HG03571 (cell line): ENCODE measurements around the gene ATP9B.

Source experiments
- ATAC-seq: cut with Tn5 transposase; IDR thresholded peaks from one replicate; pipeline ENCODE4 v1.9.1; 2021; ENCODE audit not compliant: unreplicated experiment

Gene ATP9B

DNA sequence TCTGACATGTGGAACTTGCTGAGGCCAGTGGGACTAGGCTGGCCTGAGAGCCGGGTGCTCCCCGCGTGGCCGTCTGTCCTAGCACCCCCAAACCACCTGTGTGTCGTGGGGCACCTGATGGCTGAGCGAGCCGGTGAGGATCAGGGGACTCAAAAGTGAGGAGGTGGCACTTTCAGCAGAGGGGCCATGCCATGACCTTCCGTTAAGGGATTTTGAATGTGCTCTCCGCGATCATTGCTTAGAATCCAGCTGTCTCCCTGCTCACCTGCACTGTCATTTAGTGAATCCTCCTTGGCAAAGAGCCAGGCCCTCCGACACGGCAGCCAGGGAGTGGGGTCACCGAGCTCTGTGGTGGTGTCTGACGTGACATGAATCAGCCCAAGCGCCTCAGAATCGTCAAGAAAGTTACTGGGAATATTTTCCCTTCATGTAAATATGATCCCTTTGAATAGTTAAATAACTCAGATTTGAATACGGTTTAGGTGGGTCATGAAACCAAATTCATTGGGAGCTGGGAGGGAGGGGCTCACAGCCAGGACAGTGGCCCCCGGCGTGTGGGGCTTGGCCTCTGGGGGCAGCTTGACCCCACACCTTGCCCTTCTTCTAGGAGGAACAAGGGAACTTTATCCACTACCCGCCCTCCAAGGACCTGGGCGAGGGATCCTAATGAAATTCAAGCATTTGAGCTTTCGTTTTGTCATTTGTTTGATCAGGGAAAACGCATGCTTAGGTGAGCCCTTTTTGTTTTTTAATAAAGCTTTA, 336.0 kb downstream of the ATP9B start:
- ATAC-seq = no peak

- ATAC-seq = peak; percentile 72
These were observed 336.8 kb downstream of the ATP9B start for GRCh38 chr18:79405781-79406575.

DNA sequence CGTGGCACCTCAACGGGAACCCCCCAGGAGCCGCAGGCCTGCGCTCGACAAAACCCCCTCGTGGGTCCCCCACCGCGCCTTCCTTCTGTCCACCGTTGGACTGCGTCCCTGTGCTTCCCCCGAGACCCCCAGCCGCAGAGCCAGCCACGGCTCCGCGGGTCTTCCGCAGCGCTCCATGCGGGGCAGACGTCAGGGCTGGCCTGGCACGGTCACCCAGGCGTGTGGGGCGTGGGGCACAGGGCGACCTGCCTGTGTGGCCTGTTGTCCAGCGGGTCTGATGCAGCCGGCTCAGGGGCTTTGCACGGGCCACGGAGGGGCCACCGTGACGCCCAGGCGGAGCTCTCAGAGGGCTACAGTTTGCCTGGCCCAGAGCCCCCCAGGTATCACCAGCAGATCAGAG, 337.5 kb downstream of the ATP9B start:
- ATAC-seq = no peak

DNA sequence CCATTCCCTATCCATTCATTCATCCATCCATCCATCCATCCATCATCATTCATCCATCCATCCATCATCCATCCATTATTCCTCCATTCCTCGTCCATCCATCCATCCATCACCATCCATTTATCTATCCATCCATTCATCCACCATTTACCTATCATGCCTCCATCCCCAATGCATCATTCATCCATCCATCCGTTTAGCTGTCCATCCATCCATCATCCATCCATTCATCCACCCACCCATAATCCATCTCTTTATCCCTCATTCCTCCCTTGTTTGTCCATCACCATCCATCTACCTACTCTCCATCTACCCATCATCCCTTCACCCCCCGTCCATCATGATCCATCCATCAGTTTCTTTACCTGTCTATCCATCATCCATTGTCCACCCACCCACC, 340.1 kb downstream of the ATP9B start:
- ATAC-seq = no peak

GRCh38 chr18:79410171-79410641, 341.0 kb downstream of the ATP9B start:
- ATAC-seq = no peak

DNA sequence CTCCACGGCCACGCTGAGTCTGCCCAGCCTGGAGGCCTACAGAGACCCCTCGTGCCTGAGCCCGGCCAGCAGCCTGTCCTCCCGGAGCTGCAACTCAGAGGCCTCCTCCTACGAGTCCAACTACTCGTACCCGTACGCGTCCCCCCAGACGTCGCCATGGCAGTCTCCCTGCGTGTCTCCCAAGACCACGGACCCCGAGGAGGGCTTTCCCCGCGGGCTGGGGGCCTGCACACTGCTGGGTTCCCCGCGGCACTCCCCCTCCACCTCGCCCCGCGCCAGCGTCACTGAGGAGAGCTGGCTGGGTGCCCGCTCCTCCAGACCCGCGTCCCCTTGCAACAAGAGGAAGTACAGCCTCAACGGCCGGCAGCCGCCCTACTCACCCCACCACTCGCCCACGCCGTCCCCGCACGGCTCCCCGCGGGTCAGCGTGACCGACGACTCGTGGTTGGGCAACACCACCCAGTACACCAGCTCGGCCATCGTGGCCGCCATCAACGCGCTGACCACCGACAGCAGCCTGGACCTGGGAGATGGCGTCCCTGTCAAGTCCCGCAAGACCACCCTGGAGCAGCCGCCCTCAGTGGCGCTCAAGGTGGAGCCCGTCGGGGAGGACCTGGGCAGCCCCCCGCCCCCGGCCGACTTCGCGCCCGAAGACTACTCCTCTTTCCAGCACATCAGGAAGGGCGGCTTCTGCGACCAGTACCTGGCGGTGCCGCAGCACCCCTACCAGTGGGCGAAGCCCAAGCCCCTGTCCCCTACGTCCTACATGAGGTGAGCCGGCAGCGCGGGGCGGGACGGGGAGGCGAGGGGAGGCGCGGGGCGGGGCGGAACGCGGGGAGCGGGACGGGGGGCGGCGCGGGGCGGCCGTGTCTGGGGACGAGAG, 341.8 kb downstream of the ATP9B start:
- no peak for ATAC-seq

DNA sequence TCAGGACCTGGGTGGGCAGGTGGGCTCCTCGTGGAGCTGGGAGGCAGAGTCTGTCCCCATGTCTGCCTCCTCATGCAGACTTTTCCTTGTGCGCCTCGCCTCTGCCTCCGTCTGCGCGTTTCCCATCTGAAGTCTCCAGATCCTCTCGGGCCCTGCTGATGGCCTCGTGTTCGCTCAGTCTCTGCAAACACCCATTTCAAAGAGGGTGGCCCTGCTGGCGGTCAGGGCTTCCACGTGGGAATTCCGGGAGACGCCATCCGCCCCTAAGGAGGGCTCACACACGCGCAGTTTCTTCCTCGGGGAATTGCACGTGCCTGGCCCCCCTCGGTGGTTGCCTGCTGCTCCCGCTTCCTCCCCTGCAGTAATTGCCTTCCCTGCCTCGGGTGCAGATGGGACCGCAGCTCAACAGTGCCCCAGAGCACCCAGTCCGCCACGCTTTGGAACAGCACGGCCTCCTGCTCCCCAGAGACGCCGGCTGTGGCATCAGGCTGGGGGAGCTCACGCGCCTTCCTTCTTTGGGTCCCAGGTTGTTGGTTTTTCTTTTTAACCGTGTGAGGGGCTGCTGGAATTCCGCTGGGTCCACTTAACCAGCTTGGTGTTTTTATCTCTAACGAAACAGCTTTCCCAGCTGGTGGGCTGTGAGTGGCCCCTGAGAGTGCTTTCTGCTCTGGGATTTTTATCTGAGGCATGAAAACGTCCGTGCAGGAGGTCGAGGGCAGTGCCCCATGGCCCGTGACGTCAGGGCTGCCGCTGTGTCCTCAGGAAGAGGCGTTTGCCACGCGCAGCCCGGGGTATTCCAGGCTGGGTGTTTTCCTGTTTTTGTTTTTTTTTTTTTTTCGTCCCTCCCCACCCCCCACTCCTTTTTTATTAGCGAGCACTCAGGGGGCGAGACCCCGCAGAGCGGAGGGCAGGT, 342.7 kb downstream of the ATP9B start:
- ATAC-seq = no peak

DNA sequence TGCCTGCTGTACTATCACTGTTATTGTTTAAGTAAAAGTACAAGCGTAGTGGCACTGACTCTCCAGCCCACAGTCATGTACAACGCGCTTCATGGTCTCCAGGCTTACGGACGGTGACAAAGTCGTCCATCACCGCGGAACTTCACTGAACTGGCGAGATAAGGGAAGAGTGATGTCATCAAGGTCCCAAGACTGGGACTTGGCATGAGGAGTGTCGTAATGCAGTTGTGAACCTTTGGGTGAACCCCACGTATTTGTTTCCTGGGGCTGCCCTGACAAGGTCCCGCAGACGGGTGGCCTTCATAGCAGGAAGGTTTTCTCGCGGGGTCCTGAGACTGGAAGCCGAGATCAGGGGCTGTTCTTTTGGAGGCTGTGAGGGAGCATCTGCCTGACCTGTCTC, 343.8 kb downstream of the ATP9B start:
- no peak for ATAC-seq

DNA sequence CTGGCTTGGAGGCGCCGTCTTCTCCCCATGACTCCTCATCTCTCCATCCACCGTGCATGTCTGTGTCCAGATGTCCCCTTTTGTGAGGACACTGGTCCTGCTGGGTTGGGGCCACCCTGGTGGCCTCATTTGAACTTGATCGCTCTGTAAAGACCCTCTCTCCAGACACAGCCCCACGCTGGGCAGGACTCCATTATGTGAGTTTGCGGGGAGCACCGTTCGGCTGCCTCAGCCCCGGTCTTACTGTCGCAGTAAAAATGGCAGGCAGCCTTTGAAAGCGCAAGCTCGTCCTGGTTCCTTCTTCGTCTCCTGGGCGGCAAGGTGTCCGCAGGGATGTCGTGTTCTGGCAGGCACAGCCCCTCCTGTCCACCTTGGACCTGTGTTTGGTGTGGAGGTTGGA, 344.2 kb downstream of the ATP9B start:
- ATAC-seq = no peak

- ATAC-seq = no peak
These were observed 344.7 kb downstream of the ATP9B start for GRCh38 chr18:79413901-79414300.

- ATAC-seq = no peak
These were observed 347.0 kb downstream of the ATP9B start for GRCh38 chr18:79416022-79416676.

DNA sequence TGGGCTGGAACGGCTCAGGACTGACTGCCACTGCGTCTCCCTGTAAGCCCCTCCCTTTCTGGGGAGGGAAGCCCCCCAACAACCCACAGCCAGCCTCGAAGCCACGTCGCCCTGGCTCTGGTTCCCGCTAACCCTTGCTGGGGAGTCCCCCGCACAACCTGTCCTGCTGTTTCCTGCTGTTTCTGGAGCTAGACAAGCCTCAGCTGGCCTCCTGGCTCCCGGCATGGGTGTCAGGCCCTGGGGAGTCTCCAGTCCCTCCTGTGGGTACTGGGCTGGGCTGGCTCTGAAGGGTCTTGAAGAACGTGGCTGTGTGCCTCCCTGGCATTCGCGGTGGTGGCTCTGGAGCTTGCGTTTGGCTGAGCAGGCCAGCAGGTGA, 347.5 kb downstream of the ATP9B start:
- ATAC-seq = no peak

DNA sequence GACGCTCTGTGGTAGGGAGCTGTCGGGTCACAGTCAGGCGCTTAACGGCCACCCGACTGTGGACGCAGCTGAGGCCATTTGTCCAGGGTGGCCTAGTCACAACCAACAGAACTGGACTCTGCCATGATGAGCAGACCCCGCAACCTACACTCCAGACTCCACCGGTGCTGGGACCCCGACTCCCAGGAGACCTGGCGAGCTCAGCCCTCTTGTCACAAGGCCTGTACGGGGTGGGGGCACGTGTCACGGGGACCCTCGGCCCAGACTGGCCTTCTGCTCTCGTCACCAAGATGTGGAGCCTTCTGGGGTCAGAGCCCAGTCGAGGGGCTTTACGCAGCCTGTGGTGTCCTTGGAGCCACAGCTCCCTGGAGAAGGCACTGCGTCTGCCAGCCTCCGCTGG, 349.0 kb downstream of the ATP9B start:
- ATAC-seq = no peak

GRCh38 chr18:79418642-79419041, 349.4 kb downstream of the ATP9B start:
- ATAC-seq = no peak

GRCh38 chr18:79420033-79420745, 351.0 kb downstream of the ATP9B start:
- no peak for ATAC-seq

DNA sequence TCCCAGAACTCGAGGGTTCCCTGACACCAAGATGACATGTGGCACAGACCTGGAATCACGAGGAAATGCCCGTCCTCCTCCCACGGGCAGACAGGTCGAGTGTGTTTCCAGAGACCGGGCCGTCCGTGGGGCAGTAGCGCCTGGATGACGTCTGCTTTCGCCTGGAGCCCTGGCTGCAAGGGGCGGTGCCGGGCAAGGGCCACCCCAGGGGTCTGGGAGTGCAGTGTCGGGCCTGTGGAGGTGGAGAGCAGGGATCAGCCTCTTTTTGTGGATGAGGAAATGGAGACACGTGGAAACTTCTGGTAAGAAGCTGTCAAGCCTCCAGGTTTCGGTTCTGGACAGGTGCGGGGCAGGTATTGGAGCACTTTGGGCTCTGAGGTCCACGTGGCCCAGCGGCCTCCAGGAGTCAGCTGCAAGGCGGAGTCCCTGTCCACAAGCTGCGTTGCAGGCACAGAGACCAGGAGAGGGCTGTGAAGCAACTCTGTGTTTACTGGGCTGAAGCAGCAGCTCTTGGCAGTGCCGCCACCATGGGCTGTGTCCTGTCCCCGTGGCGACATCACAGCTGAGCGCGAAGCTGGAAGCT, 352.2 kb downstream of the ATP9B start:
- no peak for ATAC-seq

DNA sequence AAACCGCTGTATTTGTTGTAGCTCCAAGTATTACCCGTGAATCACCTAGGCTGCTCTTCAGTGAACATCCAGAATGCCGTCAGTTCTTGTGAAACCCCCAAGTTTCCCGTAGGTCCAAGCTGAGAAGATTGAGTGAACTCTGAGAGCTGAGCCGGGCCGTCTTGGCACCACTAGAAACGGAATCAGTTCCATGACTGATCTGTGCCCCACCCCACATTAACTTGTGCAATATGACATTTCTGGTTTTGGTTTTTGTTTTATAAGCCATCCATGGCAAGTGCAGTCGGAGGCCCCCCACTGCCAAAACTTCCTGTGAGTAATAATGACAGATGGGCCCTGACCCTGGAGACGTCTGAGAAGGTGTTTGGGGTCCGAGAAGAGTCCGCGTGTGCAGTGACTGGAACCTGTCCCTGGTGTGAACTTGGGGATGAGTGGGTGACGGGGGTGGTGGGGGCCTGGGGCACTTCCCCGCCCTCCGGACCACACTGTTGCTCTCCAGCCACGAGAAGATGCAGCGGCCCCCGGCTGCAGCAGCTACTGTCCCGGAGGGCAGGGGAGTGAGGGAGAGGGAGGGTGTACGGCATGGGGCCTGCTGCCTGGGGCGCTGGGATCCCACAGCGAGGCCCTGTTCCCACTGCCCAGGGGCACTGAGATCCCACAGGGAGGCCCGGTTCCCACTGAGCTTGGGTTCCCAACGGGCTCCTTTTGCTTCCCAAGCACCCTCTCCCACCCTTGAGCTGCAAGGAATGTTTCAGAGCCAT, 353.0 kb downstream of the ATP9B start:
- ATAC-seq = peak; percentile 84

DNA sequence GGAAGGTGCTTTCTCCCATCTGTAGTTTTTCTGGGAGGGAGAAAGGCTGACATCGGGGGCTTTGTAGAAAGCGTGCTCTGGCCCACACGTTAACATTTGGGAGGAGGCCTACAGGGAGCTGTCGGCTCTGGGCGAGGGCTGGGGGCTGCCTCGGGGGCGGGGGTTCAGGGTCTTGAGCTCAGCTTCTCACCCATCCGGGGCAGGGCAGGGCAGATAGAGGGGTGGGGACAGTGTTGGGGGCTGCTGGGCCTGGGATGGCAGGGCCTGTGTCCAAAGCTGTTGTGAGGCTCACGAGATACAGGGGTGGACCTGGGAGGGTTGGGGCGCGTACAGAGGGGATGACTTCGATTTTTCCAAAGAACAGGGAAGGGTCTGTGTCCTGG, 353.6 kb downstream of the ATP9B start:
- ATAC-seq = no peak
